ENCODE measurements around the gene DNAH17.

Gene DNAH17

GRCh38 chr17:78441271-78441971, 135.8 kb downstream of the DNAH17 start:
- Histone ChIP-seq H3K4me3 (ENCODE audit: severe bottlenecking) (no peak overlapping the region), H3K27me3 (ENCODE audit: insufficient read depth, poor library complexity, severe bottlenecking) (no peaks in the 10 kb centered on the region), H3K27ac (ENCODE audit: poor library complexity, severe bottlenecking) (no peak overlapping the region), H3K36me3 (ENCODE audit: low read depth) (no peaks in the 10 kb centered on the region), H3K4me1 (ENCODE audit: insufficient read depth, poor library complexity, severe bottlenecking) (no peaks in the 10 kb centered on the region), H3K9me3 (ENCODE audit: severe bottlenecking) (no peaks in the 10 kb centered on the region)
- DNase-seq (ENCODE audit: low spot score) = no peak
- peak; percentile 26; the same call in 1 of the 3 replicates for ATAC-seq (ENCODE audit: low read depth)
- no peak for TF ChIP-seq CTCF (IDR thresholded peaks at IDR 0.05; ENCODE audit: poor library complexity, severe bottlenecking)

- no peak overlapping the region for H3K27ac ChIP-seq (ENCODE audit: poor library complexity, severe bottlenecking)
- H3K36me3 ChIP-seq (ENCODE audit: low read depth) = no peaks in the 10 kb centered on the region
- DNase-seq (ENCODE audit: low spot score) (no peak), ATAC-seq (ENCODE audit: low read depth) (no peak)
- no peak overlapping the region for H3K4me3 ChIP-seq (ENCODE audit: severe bottlenecking)
- H3K4me1 ChIP-seq (ENCODE audit: insufficient read depth, poor library complexity, severe bottlenecking) = no peaks in the 10 kb centered on the region
- H3K9me3 ChIP-seq (ENCODE audit: severe bottlenecking) = no peaks in the 10 kb centered on the region
- no peak for TF ChIP-seq CTCF (IDR thresholded peaks at IDR 0.05; ENCODE audit: poor library complexity, severe bottlenecking)
- no peaks in the 10 kb centered on the region for H3K27me3 ChIP-seq (ENCODE audit: insufficient read depth, poor library complexity, severe bottlenecking)
These were observed 138.4 kb downstream of the DNAH17 start for GRCh38 chr17:78438694-78439325.

GRCh38 chr17:78438271-78438691, 138.9 kb downstream of the DNAH17 start:
- Histone ChIP-seq H3K36me3 (ENCODE audit: low read depth) (no peaks in the 10 kb centered on the region), H3K27ac (ENCODE audit: poor library complexity, severe bottlenecking) (no peak overlapping the region), H3K4me1 (ENCODE audit: insufficient read depth, poor library complexity, severe bottlenecking) (no peaks in the 10 kb centered on the region), H3K27me3 (ENCODE audit: insufficient read depth, poor library complexity, severe bottlenecking) (no peaks in the 10 kb centered on the region), H3K9me3 (ENCODE audit: severe bottlenecking) (no peaks in the 10 kb centered on the region), H3K4me3 (ENCODE audit: severe bottlenecking) (no peak overlapping the region)
- DNase-seq (ENCODE audit: low spot score) = no peak
- TF ChIP-seq CTCF (IDR thresholded peaks at IDR 0.05; ENCODE audit: poor library complexity, severe bottlenecking) = no peak
- no peak for ATAC-seq (ENCODE audit: low read depth)

- Histone ChIP-seq H3K27ac (ENCODE audit: poor library complexity, severe bottlenecking) (no peak overlapping the region), H3K4me1 (ENCODE audit: insufficient read depth, poor library complexity, severe bottlenecking) (no peaks in the 10 kb centered on the region), H3K27me3 (ENCODE audit: insufficient read depth, poor library complexity, severe bottlenecking) (no peaks in the 10 kb centered on the region), H3K9me3 (ENCODE audit: severe bottlenecking) (no peaks in the 10 kb centered on the region), H3K4me3 (ENCODE audit: severe bottlenecking) (no peak overlapping the region), H3K36me3 (ENCODE audit: low read depth) (no peaks in the 10 kb centered on the region)
- no peak for TF ChIP-seq CTCF (IDR thresholded peaks at IDR 0.05; ENCODE audit: poor library complexity, severe bottlenecking)
- DNase-seq (ENCODE audit: low spot score) (peak; percentile 67), ATAC-seq (ENCODE audit: low read depth) (peak; percentile 10; the same call in 1 of the 3 replicates)
These were observed 139.6 kb downstream of the DNAH17 start for GRCh38 chr17:78437508-78438169.

All from RWPE2 (cell line).